ENCODE data around the gene CST4.
"Not testable (repeated sequence)": the region's sequence is repeated elsewhere in the genome, so short reads cannot be mapped to it uniquely, and the experiment has no call there.

CST4 gene

GRCh38 chr20:23688684-23689398, at the start of gene CST4:
CST4 (minus strand) TSS chr20:23689038; CDS start chr20:23688969, 69 bp downstream.
- H3K27me3 Mint-ChIP-seq (ENCODE audit: low read depth); H3K4me1 Mint-ChIP-seq (ENCODE audit: low read depth); H3K36me3 Mint-ChIP-seq (ENCODE audit: low read depth); DNase-seq (ENCODE audit: low spot score); H3K27ac Mint-ChIP-seq; H3K4me3 Mint-ChIP-seq; H3K9me3 Mint-ChIP-seq: not testable (repeated sequence)

GRCh38 chr20:23735391-23735790, 46.6 kb upstream of the CST4 start:
- H3K4me1 Mint-ChIP-seq (ENCODE audit: low read depth); H3K36me3 Mint-ChIP-seq (ENCODE audit: low read depth); H3K27ac Mint-ChIP-seq; DNase-seq (ENCODE audit: low spot score); H3K4me3 Mint-ChIP-seq; H3K9me3 Mint-ChIP-seq: not testable (repeated sequence)
- peaks cover 12% of the 10 kb centered on the region for H3K27me3 Mint-ChIP-seq (ENCODE audit: low read depth)

- peaks cover 12% of the 10 kb centered on the region for H3K27me3 Mint-ChIP-seq (ENCODE audit: low read depth)
- H3K4me3 Mint-ChIP-seq; DNase-seq (ENCODE audit: low spot score); H3K27ac Mint-ChIP-seq; H3K36me3 Mint-ChIP-seq (ENCODE audit: low read depth); H3K4me1 Mint-ChIP-seq (ENCODE audit: low read depth); H3K9me3 Mint-ChIP-seq: not testable (repeated sequence)
Measured at GRCh38 chr20:23734949-23735348, 46.1 kb upstream of the CST4 start.

- H3K36me3 Mint-ChIP-seq (ENCODE audit: low read depth); H3K4me1 Mint-ChIP-seq (ENCODE audit: low read depth); DNase-seq (ENCODE audit: low spot score); H3K9me3 Mint-ChIP-seq; H3K27ac Mint-ChIP-seq; H3K4me3 Mint-ChIP-seq: not testable (repeated sequence)
- H3K27me3 Mint-ChIP-seq (ENCODE audit: low read depth) = peaks cover 12% of the 10 kb centered on the region
Measured at GRCh38 chr20:23734440-23734839, 45.6 kb upstream of the CST4 start.

- peaks cover 4% of the 10 kb centered on the region for H3K27me3 Mint-ChIP-seq (ENCODE audit: low read depth)
- no peaks in the 10 kb centered on the region for H3K9me3 Mint-ChIP-seq
- H3K4me1 Mint-ChIP-seq (ENCODE audit: low read depth) = no peaks in the 10 kb centered on the region
- no peaks in the 10 kb centered on the region for H3K36me3 Mint-ChIP-seq (ENCODE audit: low read depth)
- H3K27ac Mint-ChIP-seq = no peak overlapping the region
- no peak for DNase-seq (ENCODE audit: low spot score)
- H3K4me3 Mint-ChIP-seq = no peak overlapping the region
Measured at GRCh38 chr20:23727016-23727415, 38.2 kb upstream of the CST4 start.

GRCh38 chr20:23725102-23725501, 36.3 kb upstream of the CST4 start:
- no peak overlapping the region for H3K4me3 Mint-ChIP-seq
- no peaks in the 10 kb centered on the region for H3K4me1 Mint-ChIP-seq (ENCODE audit: low read depth)
- H3K27me3 Mint-ChIP-seq (ENCODE audit: low read depth) = peaks cover 3% of the 10 kb centered on the region
- no peak overlapping the region for H3K27ac Mint-ChIP-seq
- no peak for DNase-seq (ENCODE audit: low spot score)
- no peaks in the 10 kb centered on the region for H3K36me3 Mint-ChIP-seq (ENCODE audit: low read depth)
- no peaks in the 10 kb centered on the region for H3K9me3 Mint-ChIP-seq

GRCh38 chr20:23723659-23724307, 34.9 kb upstream of the CST4 start:
- peak; percentile 6 for DNase-seq (ENCODE audit: low spot score)
- not testable (repeated sequence) for H3K9me3 Mint-ChIP-seq; H3K27me3 Mint-ChIP-seq (ENCODE audit: low read depth)

GRCh38 chr20:23722851-23723250, 34.0 kb upstream of the CST4 start:
- H3K4me3 Mint-ChIP-seq; H3K9me3 Mint-ChIP-seq; H3K27me3 Mint-ChIP-seq (ENCODE audit: low read depth); H3K4me1 Mint-ChIP-seq (ENCODE audit: low read depth); H3K36me3 Mint-ChIP-seq (ENCODE audit: low read depth); DNase-seq (ENCODE audit: low spot score); H3K27ac Mint-ChIP-seq: not testable (repeated sequence)

More at GRCh38 chr20:23723659-23724307, 34.9 kb upstream of the CST4 start:
- H3K4me3 Mint-ChIP-seq; H3K27ac Mint-ChIP-seq; H3K36me3 Mint-ChIP-seq (ENCODE audit: low read depth); H3K4me1 Mint-ChIP-seq (ENCODE audit: low read depth): not testable (repeated sequence)

GRCh38 chr20:23721962-23722361, 33.1 kb upstream of the CST4 start:
- Mint-ChIP-seq H3K4me1 (ENCODE audit: low read depth) (no peaks in the 10 kb centered on the region), H3K9me3 (no peaks in the 10 kb centered on the region), H3K36me3 (ENCODE audit: low read depth) (no peaks in the 10 kb centered on the region), H3K4me3 (no peak overlapping the region), H3K27ac (no peak overlapping the region), H3K27me3 (ENCODE audit: low read depth) (no peaks in the 10 kb centered on the region)
- no peak for DNase-seq (ENCODE audit: low spot score)

GRCh38 chr20:23719351-23719750, 30.5 kb upstream of the CST4 start:
- H3K27ac Mint-ChIP-seq; H3K9me3 Mint-ChIP-seq; H3K4me3 Mint-ChIP-seq; H3K4me1 Mint-ChIP-seq (ENCODE audit: low read depth); DNase-seq (ENCODE audit: low spot score); H3K36me3 Mint-ChIP-seq (ENCODE audit: low read depth); H3K27me3 Mint-ChIP-seq (ENCODE audit: low read depth): not testable (repeated sequence)

GRCh38 chr20:23711778-23712177, 22.9 kb upstream of the CST4 start:
- not testable (repeated sequence) for DNase-seq (ENCODE audit: low spot score); H3K4me1 Mint-ChIP-seq (ENCODE audit: low read depth); H3K36me3 Mint-ChIP-seq (ENCODE audit: low read depth); H3K27ac Mint-ChIP-seq; H3K9me3 Mint-ChIP-seq; H3K27me3 Mint-ChIP-seq (ENCODE audit: low read depth); H3K4me3 Mint-ChIP-seq

- H3K36me3 Mint-ChIP-seq (ENCODE audit: low read depth) = no peaks in the 10 kb centered on the region
- H3K27me3 Mint-ChIP-seq (ENCODE audit: low read depth) = no peaks in the 10 kb centered on the region
- no peaks in the 10 kb centered on the region for H3K4me1 Mint-ChIP-seq (ENCODE audit: low read depth)
- H3K27ac Mint-ChIP-seq = no peak overlapping the region
- no peak for DNase-seq (ENCODE audit: low spot score)
- no peak overlapping the region for H3K4me3 Mint-ChIP-seq
- H3K9me3 Mint-ChIP-seq = no peaks in the 10 kb centered on the region
Measured at GRCh38 chr20:23710771-23711170, 21.9 kb upstream of the CST4 start.

GRCh38 chr20:23705895-23706294, 17.1 kb upstream of the CST4 start:
- Mint-ChIP-seq H3K27me3 (ENCODE audit: low read depth) (no peaks in the 10 kb centered on the region), H3K9me3 (no peaks in the 10 kb centered on the region), H3K27ac (no peak overlapping the region), H3K4me3 (no peak overlapping the region), H3K36me3 (ENCODE audit: low read depth) (no peaks in the 10 kb centered on the region), H3K4me1 (ENCODE audit: low read depth) (no peaks in the 10 kb centered on the region)
- DNase-seq (ENCODE audit: low spot score) = no peak

GRCh38 chr20:23702021-23702420, 13.2 kb upstream of the CST4 start:
- no peaks in the 10 kb centered on the region for H3K4me1 Mint-ChIP-seq (ENCODE audit: low read depth)

GRCh38 chr20:23700931-23701330, 12.1 kb upstream of the CST4 start:
- no peak overlapping the region for H3K4me3 Mint-ChIP-seq
- H3K27ac Mint-ChIP-seq = no peak overlapping the region
- H3K36me3 Mint-ChIP-seq (ENCODE audit: low read depth) = no peaks in the 10 kb centered on the region
- no peaks in the 10 kb centered on the region for H3K4me1 Mint-ChIP-seq (ENCODE audit: low read depth)
- no peaks in the 10 kb centered on the region for H3K9me3 Mint-ChIP-seq
- no peak for DNase-seq (ENCODE audit: low spot score)
- H3K27me3 Mint-ChIP-seq (ENCODE audit: low read depth) = peaks cover 5% of the 10 kb centered on the region

More at GRCh38 chr20:23702021-23702420, 13.2 kb upstream of the CST4 start:
- no peak overlapping the region for H3K4me3 Mint-ChIP-seq
- no peaks in the 10 kb centered on the region for H3K9me3 Mint-ChIP-seq
- H3K36me3 Mint-ChIP-seq (ENCODE audit: low read depth) = no peaks in the 10 kb centered on the region
- H3K27ac Mint-ChIP-seq = no peak overlapping the region
- DNase-seq (ENCODE audit: low spot score) = no peak
- no peaks in the 10 kb centered on the region for H3K27me3 Mint-ChIP-seq (ENCODE audit: low read depth)
